GM12801 (cell line): ENCODE results near the gene PCSK6.

Experiments
- CTCF ChIP-seq: IDR thresholded peaks from one replicate; pipeline ENCODE4 v1.5.1; 2011; ENCODE audit warnings: control low read depth; ENCODE audit not compliant: insufficient read length; ENCODE audit errors: extremely low read depth

PCSK6 gene

GRCh38 chr15:101393172-101393571 lies 96.3 kb downstream of the PCSK6 start:
- TF ChIP-seq CTCF, result no peak

- TF ChIP-seq CTCF, result no peak
Measured at GRCh38 chr15:101391981-101392640, 97.4 kb downstream of the PCSK6 start.

- TF ChIP-seq CTCF, result no peak
Measured at GRCh38 chr15:101391431-101391830, 98.1 kb downstream of the PCSK6 start.

GRCh38 chr15:101390462-101390861 lies 99.0 kb downstream of the PCSK6 start:
- no peak for TF ChIP-seq CTCF

GRCh38 chr15:101390060-101390459 lies 99.4 kb downstream of the PCSK6 start:
- TF ChIP-seq CTCF, result no peak

- no peak for TF ChIP-seq CTCF
Measured at GRCh38 chr15:101389362-101389761, 100.1 kb downstream of the PCSK6 start.

- no peak for TF ChIP-seq CTCF
Measured at GRCh38 chr15:101388046-101388445, 101.5 kb downstream of the PCSK6 start.
